Measurements from ENCODE around the gene GRK4.

- no peak for TF ChIP-seq CTCF (IDR thresholded peaks at IDR 0.05)
- no peak for TF ChIP-seq CHD2 (IDR thresholded peaks at IDR 0.05; ENCODE audit: low read length, partially characterized antibody)
Measured at GRCh38 chr4:2923668-2924173, 39.6 kb upstream of the GRK4 start.
